ENCODE results near the gene TALDO1.

TALDO1 gene

GRCh38 chr11:788953-789940 is 42.0 kb downstream of the TALDO1 start:
- Histone ChIP-seq H3K79me2 (ENCODE audit: insufficient read depth, low read length) (no peaks in the 10 kb centered on the region), H3K27me3 (ENCODE audit: insufficient read depth, low read length, poor library complexity, severe bottlenecking) (no peaks in the 10 kb centered on the region), H4K20me1 (ENCODE audit: insufficient read depth, low read length, poor library complexity, severe bottlenecking) (no peaks in the 10 kb centered on the region), H3F3A (ENCODE audit: low read depth) (no peaks in the 10 kb centered on the region), H3K4me2 (ENCODE audit: low read depth, low read length, poor library complexity, severe bottlenecking) (no peak overlapping the region), H3K9me3 (ENCODE audit: insufficient read depth, low read depth, low read length) (no peaks in the 10 kb centered on the region), H3K36me3 (ENCODE audit: insufficient read depth, low read length) (no peaks in the 10 kb centered on the region), H3K4me3 (ENCODE audit: low read length, poor library complexity, severe bottlenecking) (no peak overlapping the region), H3K9me2 (replicated peaks; ENCODE audit: low read depth, low read length) (no peaks in the 10 kb centered on the region), H2AFZ (ENCODE audit: low read length) (no peak overlapping the region), H3K9ac (ENCODE audit: low read depth, low read length, poor library complexity, severe bottlenecking) (no peak overlapping the region), H3K4me1 (ENCODE audit: insufficient read depth, low read length, poor library complexity, severe bottlenecking) (no peaks in the 10 kb centered on the region)
- no peak for TF ChIP-seq EZH2phosphoT487 (IDR thresholded peaks at IDR 0.05; ENCODE audit: borderline replicate concordance)
- TF ChIP-seq CTCF (conservative IDR thresholded peaks at IDR 0.05; ENCODE audit: low read length): no peak

GRCh38 chr11:789943-790342 is 42.7 kb downstream of the TALDO1 start, which contains the start of gene CEND1:
CEND1 (minus strand) TSS chr11:790090; CDS start chr11:788576, 1,514 bp downstream.
- Histone ChIP-seq H3K4me1 (ENCODE audit: insufficient read depth, low read length, poor library complexity, severe bottlenecking) (peaks cover 4% of the 10 kb centered on the region), H3K4me3 (ENCODE audit: low read length, poor library complexity, severe bottlenecking) (no peak within 1 kb of the TSS), H3K9me3 (ENCODE audit: insufficient read depth, low read depth, low read length) (no peaks in the 10 kb centered on the region), H3K9ac (ENCODE audit: low read depth, low read length, poor library complexity, severe bottlenecking) (no peak within 1 kb of the TSS), H3K79me2 (ENCODE audit: insufficient read depth, low read length) (peaks cover 6% of the 10 kb centered on the region; the same call in 1 of the 2 replicates), H4K20me1 (ENCODE audit: insufficient read depth, low read length, poor library complexity, severe bottlenecking) (no peaks in the 10 kb centered on the region), H2AFZ (ENCODE audit: low read length) (no peak within 1 kb of the TSS), H3K4me2 (ENCODE audit: low read depth, low read length, poor library complexity, severe bottlenecking) (no peak within 1 kb of the TSS), H3K9me2 (replicated peaks; ENCODE audit: low read depth, low read length) (no peaks in the 10 kb centered on the region), H3K27me3 (ENCODE audit: insufficient read depth, low read length, poor library complexity, severe bottlenecking) (no peaks in the 10 kb centered on the region), H3K36me3 (ENCODE audit: insufficient read depth, low read length) (no peaks in the 10 kb centered on the region), H3F3A (ENCODE audit: low read depth) (no peaks in the 10 kb centered on the region)
- TF ChIP-seq EZH2phosphoT487 (IDR thresholded peaks at IDR 0.05; ENCODE audit: borderline replicate concordance) (no peak), CTCF (conservative IDR thresholded peaks at IDR 0.05; ENCODE audit: low read length) (no peak)

GRCh38 chr11:790721-791564 is 43.7 kb downstream of the TALDO1 start:
- Histone ChIP-seq H3K9me2 (replicated peaks; ENCODE audit: low read depth, low read length) (no peaks in the 10 kb centered on the region), H3K79me2 (ENCODE audit: insufficient read depth, low read length) (peaks cover 10% of the 10 kb centered on the region; the same call in 1 of the 2 replicates), H3K9ac (ENCODE audit: low read depth, low read length, poor library complexity, severe bottlenecking) (no peak overlapping the region), H3K4me3 (ENCODE audit: low read length, poor library complexity, severe bottlenecking) (no peak overlapping the region), H3K27me3 (ENCODE audit: insufficient read depth, low read length, poor library complexity, severe bottlenecking) (no peaks in the 10 kb centered on the region), H3F3A (ENCODE audit: low read depth) (no peaks in the 10 kb centered on the region), H4K20me1 (ENCODE audit: insufficient read depth, low read length, poor library complexity, severe bottlenecking) (peaks cover 4% of the 10 kb centered on the region), H3K9me3 (ENCODE audit: insufficient read depth, low read depth, low read length) (no peaks in the 10 kb centered on the region), H2AFZ (ENCODE audit: low read length) (no peak overlapping the region), H3K36me3 (ENCODE audit: insufficient read depth, low read length) (no peaks in the 10 kb centered on the region), H3K4me2 (ENCODE audit: low read depth, low read length, poor library complexity, severe bottlenecking) (no peak overlapping the region), H3K4me1 (ENCODE audit: insufficient read depth, low read length, poor library complexity, severe bottlenecking) (peaks cover 8% of the 10 kb centered on the region)
- no peak for TF ChIP-seq CTCF (conservative IDR thresholded peaks at IDR 0.05; ENCODE audit: low read length)
- TF ChIP-seq EZH2phosphoT487 (IDR thresholded peaks at IDR 0.05; ENCODE audit: borderline replicate concordance): no peak

All from Loucy (cell line).